WTC11 (cell line): Measurements from ENCODE around the gene USP20. TPM values are rescaled to one million over a fixed set of nuclear protein-coding genes. Genes with fewer than 3 reads are reported as not detected.

Experiments used
- ARID4B ChIP-seq: sonication (generic); formaldehyde crosslinking; IDR thresholded peaks from 2 replicates; pipeline ENCODE4 v1.8.0; 2023; ENCODE audit warnings: missing genetic modification reagents, mild to moderate bottlenecking, borderline replicate concordance
- ATF2 ChIP-seq: sonication (generic); formaldehyde crosslinking; IDR thresholded peaks from 2 replicates; pipeline ENCODE4 v1.8.1; 2022; ENCODE audit warnings: low read depth, missing genetic modification reagents, borderline replicate concordance
- CREM ChIP-seq: sonication (generic); formaldehyde crosslinking; IDR thresholded peaks from 2 replicates; pipeline ENCODE4 v1.8.1; 2022; ENCODE audit warnings: mild to moderate bottlenecking, missing genetic modification reagents, moderate library complexity
- CTCF ChIP-seq: fragments of 200-600 bp; IDR thresholded peaks from 2 replicates; pipeline ENCODE4 v1.8.0; 2022; ENCODE audit warnings: antibody characterized with exemption
- E2F1 ChIP-seq: sonication (generic); formaldehyde crosslinking; IDR thresholded peaks from 2 replicates; pipeline ENCODE4 v1.8.0; 2022; ENCODE audit warnings: mild to moderate bottlenecking, missing genetic modification reagents
- GABPB1 ChIP-seq: sonication (generic); formaldehyde crosslinking; IDR thresholded peaks from 2 replicates; pipeline ENCODE4 v1.8.1; 2023; ENCODE audit warnings: mild to moderate bottlenecking, missing genetic modification reagents
- HMGXB4 ChIP-seq: sonication (generic); formaldehyde crosslinking; IDR thresholded peaks from 2 replicates; pipeline ENCODE4 v1.8.1; 2023; ENCODE audit warnings: mild to moderate bottlenecking, moderate library complexity, missing genetic modification reagents
- KAT7 ChIP-seq: sonication (generic); formaldehyde crosslinking; IDR thresholded peaks from 2 replicates; pipeline ENCODE4 v1.8.1; 2023; ENCODE audit warnings: missing genetic modification reagents, mild to moderate bottlenecking, borderline replicate concordance
- MXD4 ChIP-seq: fragments of 250-450 bp; sonication (Bioruptor Pico); IDR thresholded peaks from 2 replicates; pipeline ENCODE4 v1.8.0; 2021; ENCODE audit warnings: mild to moderate bottlenecking, moderate library complexity, borderline replicate concordance
- SOX15 ChIP-seq: fragments of 250-450 bp; sonication (Bioruptor Pico); IDR thresholded peaks from 2 replicates; pipeline ENCODE4 v1.9.0; 2021; ENCODE audit warnings: mild to moderate bottlenecking
- ZNF317 ChIP-seq: sonication (generic); formaldehyde crosslinking; IDR thresholded peaks from 2 replicates; pipeline ENCODE4 v1.8.1; 2023; ENCODE audit warnings: low read depth, mild to moderate bottlenecking, moderate library complexity, missing genetic modification reagents, borderline replicate concordance
- total RNA-seq: library from RNA; stranded (reverse); gene quantifications from 3 replicates; pipeline ENCODE4 v1.2.3, GENCODE V29; 2021
- TF ChIP-seq, protein P1 (sequence below): sonication (generic); formaldehyde crosslinking; IDR thresholded peaks from 2 replicates; pipeline ENCODE4 v1.8.0; 2022; ENCODE audit warnings: mild to moderate bottlenecking, missing genetic modification reagents
- TF ChIP-seq, protein P2 (sequence below): sonication (generic); formaldehyde crosslinking; IDR thresholded peaks from 2 replicates; pipeline ENCODE4 v1.8.1; 2023; ENCODE audit warnings: mild to moderate bottlenecking, missing genetic modification reagents
- TF ChIP-seq, protein P3 (sequence below): sonication (generic); formaldehyde crosslinking; IDR thresholded peaks from 2 replicates; pipeline ENCODE4 v1.8.1; 2022; ENCODE audit warnings: mild to moderate bottlenecking, moderate library complexity, missing genetic modification reagents

Gene USP20
- total RNA-seq, 1 experiment from 2014 or later: 29.3 TPM

- TF ChIP-seq ARID4B (CRISPR knock-in tag): peak; percentile 76; the same call in 1 of the 2 replicates
- TF ChIP-seq CTCF: no peak
- no peak for TF ChIP-seq ZNF317 (CRISPR knock-in tag)
- TF ChIP-seq ATF2 (CRISPR knock-in tag): no peak
- TF ChIP-seq CREM: peak; percentile 68; the same call in 1 of the 2 replicates
- TF ChIP-seq KAT7 (CRISPR knock-in tag): no peak
- TF ChIP-seq MXD4 (CRISPR knock-in tag): no peak
- peak; percentile 87 for TF ChIP-seq GABPB1 (CRISPR knock-in tag)
- TF ChIP-seq, protein P1, sequence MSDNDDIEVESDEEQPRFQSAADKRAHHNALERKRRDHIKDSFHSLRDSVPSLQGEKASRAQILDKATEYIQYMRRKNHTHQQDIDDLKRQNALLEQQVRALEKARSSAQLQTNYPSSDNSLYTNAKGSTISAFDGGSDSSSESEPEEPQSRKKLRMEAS (CRISPR knock-in tag): peak; percentile 86
- no peak for TF ChIP-seq E2F1 (CRISPR knock-in tag)
- TF ChIP-seq, protein P2, sequence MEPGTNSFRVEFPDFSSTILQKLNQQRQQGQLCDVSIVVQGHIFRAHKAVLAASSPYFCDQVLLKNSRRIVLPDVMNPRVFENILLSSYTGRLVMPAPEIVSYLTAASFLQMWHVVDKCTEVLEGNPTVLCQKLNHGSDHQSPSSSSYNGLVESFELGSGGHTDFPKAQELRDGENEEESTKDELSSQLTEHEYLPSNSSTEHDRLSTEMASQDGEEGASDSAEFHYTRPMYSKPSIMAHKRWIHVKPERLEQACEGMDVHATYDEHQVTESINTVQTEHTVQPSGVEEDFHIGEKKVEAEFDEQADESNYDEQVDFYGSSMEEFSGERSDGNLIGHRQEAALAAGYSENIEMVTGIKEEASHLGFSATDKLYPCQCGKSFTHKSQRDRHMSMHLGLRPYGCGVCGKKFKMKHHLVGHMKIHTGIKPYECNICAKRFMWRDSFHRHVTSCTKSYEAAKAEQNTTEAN: no peak
- peak; percentile 74 for TF ChIP-seq HMGXB4 (CRISPR knock-in tag)
- TF ChIP-seq, protein P3, sequence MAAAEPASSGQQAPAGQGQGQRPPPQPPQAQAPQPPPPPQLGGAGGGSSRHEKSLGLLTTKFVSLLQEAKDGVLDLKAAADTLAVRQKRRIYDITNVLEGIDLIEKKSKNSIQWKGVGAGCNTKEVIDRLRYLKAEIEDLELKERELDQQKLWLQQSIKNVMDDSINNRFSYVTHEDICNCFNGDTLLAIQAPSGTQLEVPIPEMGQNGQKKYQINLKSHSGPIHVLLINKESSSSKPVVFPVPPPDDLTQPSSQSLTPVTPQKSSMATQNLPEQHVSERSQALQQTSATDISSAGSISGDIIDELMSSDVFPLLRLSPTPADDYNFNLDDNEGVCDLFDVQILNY: peak; percentile 41; the same call in 1 of the 2 replicates
- TF ChIP-seq SOX15 (CRISPR knock-in tag): no peak
Measured at GRCh38 chr9:129823935-129824601, 11.2 kb upstream of the USP20 start, which contains the start of gene TOR1A (continued).
